Measurements from ENCODE around the gene TLR10. TPM values are rescaled to one million over a fixed set of nuclear protein-coding genes. Genes with fewer than 3 reads are reported as not detected.

TLR10 gene
- total RNA-seq, 1 experiment from 2014 or later: not detected

- Histone ChIP-seq H3K9me3 (ENCODE audit: low read depth, low read length, poor library complexity, severe bottlenecking) (no peaks in the 10 kb centered on the region), H3K4me3 (ENCODE audit: low read depth, low read length, poor library complexity, severe bottlenecking) (no peak overlapping the region), H3K27me3 (replicated peaks; ENCODE audit: insufficient read depth, low read depth, low read length, poor library complexity) (no peaks in the 10 kb centered on the region), H3K4me1 (ENCODE audit: insufficient read depth, low read length, poor library complexity, severe bottlenecking) (no peaks in the 10 kb centered on the region), H3K36me3 (ENCODE audit: insufficient read depth, low read length, poor library complexity, severe bottlenecking) (no peaks in the 10 kb centered on the region), H3K27ac (ENCODE audit: low read depth, low read length, poor library complexity, severe bottlenecking) (no peak overlapping the region)
- POLR2A ChIA-PET (ENCODE audit: low non-redundant PET): no interaction called here
- no TSS peak for BruUV-seq (replicated peaks)
- intact Hi-C loops (cut with micrococcal nuclease; ENCODE audit: unreplicated experiment): loop anchor here (2.0 kb wide), 2 partner anchors 56 to 668 kb away; no protein-coding TSS in a partner anchor
- CTCF ChIA-PET: interaction anchor here (1.3 kb wide), 1 partner anchor 551 kb away, joined by 33 read pairs; no protein-coding TSS in a partner anchor
- no peak for DNase-seq (ENCODE audit: low spot score)
- TF ChIP-seq EZH2 (IDR thresholded peaks at IDR 0.05; ENCODE audit: borderline replicate concordance, low read depth, low read length, poor library complexity, severe bottlenecking) (no peak), CTCF (conservative IDR thresholded peaks at IDR 0.05; ENCODE audit: low read depth, low read length) (no peak)
Observed at GRCh38 chr4:38730493-38730829, 52.3 kb downstream of the TLR10 start.

GRCh38 chr4:38728631-38729141 lies 54.1 kb downstream of the TLR10 start:
- Histone ChIP-seq H3K9me3 (ENCODE audit: low read depth, low read length, poor library complexity, severe bottlenecking) (no peaks in the 10 kb centered on the region), H3K27me3 (replicated peaks; ENCODE audit: insufficient read depth, low read depth, low read length, poor library complexity) (no peaks in the 10 kb centered on the region), H3K36me3 (ENCODE audit: insufficient read depth, low read length, poor library complexity, severe bottlenecking) (no peaks in the 10 kb centered on the region), H3K4me3 (ENCODE audit: low read depth, low read length, poor library complexity, severe bottlenecking) (no peak overlapping the region), H3K4me1 (ENCODE audit: insufficient read depth, low read length, poor library complexity, severe bottlenecking) (no peaks in the 10 kb centered on the region), H3K27ac (ENCODE audit: low read depth, low read length, poor library complexity, severe bottlenecking) (no peak overlapping the region)
- CTCF ChIA-PET: interaction anchor here (0.6 kb wide), 1 partner anchor 13 kb away, joined by 5 read pairs; no protein-coding TSS in a partner anchor
- POLR2A ChIA-PET (ENCODE audit: low non-redundant PET): no interaction called here
- no TSS peak for BruUV-seq (replicated peaks)
- DNase-seq (ENCODE audit: low spot score): no peak
- TF ChIP-seq EZH2 (IDR thresholded peaks at IDR 0.05; ENCODE audit: borderline replicate concordance, low read depth, low read length, poor library complexity, severe bottlenecking) (no peak), CTCF (conservative IDR thresholded peaks at IDR 0.05; ENCODE audit: low read depth, low read length) (0 out of 2 replicates have a peak, but pooled peaks have one; percentile 31)
- intact Hi-C loops (cut with micrococcal nuclease; ENCODE audit: unreplicated experiment): no loop called here

DNA sequence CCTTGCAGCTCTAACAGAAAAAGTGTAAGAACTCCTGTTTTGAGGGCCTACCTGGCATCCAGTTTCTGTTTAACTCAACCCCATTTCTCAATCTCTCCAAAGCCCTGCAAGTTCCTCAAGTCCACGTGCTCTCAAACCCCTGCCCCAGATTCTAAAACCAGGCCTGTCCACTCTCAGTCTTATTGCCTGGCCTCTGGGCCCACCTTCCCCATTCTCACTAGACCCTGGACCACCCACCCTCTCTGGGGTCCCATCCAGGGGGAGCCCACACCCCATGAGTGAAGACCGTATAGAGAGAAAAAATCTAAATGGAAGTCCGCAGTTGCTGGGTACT lies 58.3 kb downstream of the TLR10 start:
- no peak for TF ChIP-seq EZH2 (IDR thresholded peaks at IDR 0.05; ENCODE audit: borderline replicate concordance, low read depth, low read length, poor library complexity, severe bottlenecking)
- TF ChIP-seq CTCF (conservative IDR thresholded peaks at IDR 0.05; ENCODE audit: low read depth, low read length): no peak
- no peaks in the 10 kb centered on the region for H3K9me3 ChIP-seq (ENCODE audit: low read depth, low read length, poor library complexity, severe bottlenecking)
- DNase-seq (ENCODE audit: low spot score): no peak
- H3K27ac ChIP-seq (ENCODE audit: low read depth, low read length, poor library complexity, severe bottlenecking): no peak overlapping the region
- no TSS peak for BruUV-seq (replicated peaks)
- intact Hi-C loops (cut with micrococcal nuclease; ENCODE audit: unreplicated experiment): no loop called here
- no peaks in the 10 kb centered on the region for H3K4me1 ChIP-seq (ENCODE audit: insufficient read depth, low read length, poor library complexity, severe bottlenecking)
- no peaks in the 10 kb centered on the region for H3K27me3 ChIP-seq (replicated peaks; ENCODE audit: insufficient read depth, low read depth, low read length, poor library complexity)
- ChIA-PET POLR2A (ENCODE audit: low non-redundant PET) (no interaction called here), CTCF (no interaction called here)
- H3K36me3 ChIP-seq (ENCODE audit: insufficient read depth, low read length, poor library complexity, severe bottlenecking): no peaks in the 10 kb centered on the region
- H3K4me3 ChIP-seq (ENCODE audit: low read depth, low read length, poor library complexity, severe bottlenecking): no peak overlapping the region
